Measurements from ENCODE around the gene SPATA31A3.
"Not testable (repeated sequence)": the region's sequence is repeated elsewhere in the genome, so short reads cannot be mapped to it uniquely, and the experiment has no call there.

Gene SPATA31A3

DNA sequence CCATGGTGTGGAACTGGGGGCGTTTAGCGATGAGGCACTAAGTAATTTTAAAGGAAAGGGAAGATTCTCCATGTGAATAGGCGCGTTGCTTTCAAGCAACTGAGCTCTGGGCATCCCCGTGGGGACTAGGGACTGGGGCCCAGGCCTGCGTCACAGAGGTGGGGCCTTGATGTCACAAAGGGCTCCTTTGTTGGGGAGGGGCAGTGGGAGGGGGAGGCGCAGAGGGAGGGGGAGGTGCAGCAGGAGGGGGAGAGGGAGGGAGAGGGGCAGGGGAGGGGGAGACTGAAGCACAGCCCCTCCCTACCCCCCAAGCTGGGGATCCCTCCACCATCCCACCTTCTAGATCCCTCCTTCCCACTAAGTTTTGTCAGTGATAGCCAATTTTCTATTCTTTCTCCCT lies at the start of gene SPATA31A3:
Gene SPATA31A3, minus strand, starts transcription at position 101 of the 400 bp plus-strand sequence. Its CDS starts 29 bp downstream, at position 72.
- DNase-seq = not testable (repeated sequence)

DNA sequence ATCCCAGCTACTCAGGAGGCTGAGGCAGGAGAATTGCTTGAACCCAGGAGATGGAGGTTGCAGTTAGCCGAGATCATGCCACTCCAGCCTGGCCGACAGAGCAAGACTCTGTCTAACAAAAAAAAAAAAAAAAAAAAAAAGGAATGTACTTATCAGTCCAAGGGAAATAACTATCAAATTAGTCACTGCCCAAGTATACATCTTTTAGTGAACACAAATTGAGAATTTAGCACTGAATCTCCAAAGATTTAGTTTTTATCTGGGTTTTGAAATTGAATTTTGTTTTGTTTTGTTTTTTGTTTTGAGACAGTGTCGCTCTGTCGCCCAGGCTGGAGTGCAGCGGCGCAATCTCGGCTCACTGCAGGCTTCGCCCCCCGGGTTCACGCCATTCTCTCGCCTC lies 39.8 kb downstream of the SPATA31A3 start:
- DNase-seq = not testable (repeated sequence)

DNA sequence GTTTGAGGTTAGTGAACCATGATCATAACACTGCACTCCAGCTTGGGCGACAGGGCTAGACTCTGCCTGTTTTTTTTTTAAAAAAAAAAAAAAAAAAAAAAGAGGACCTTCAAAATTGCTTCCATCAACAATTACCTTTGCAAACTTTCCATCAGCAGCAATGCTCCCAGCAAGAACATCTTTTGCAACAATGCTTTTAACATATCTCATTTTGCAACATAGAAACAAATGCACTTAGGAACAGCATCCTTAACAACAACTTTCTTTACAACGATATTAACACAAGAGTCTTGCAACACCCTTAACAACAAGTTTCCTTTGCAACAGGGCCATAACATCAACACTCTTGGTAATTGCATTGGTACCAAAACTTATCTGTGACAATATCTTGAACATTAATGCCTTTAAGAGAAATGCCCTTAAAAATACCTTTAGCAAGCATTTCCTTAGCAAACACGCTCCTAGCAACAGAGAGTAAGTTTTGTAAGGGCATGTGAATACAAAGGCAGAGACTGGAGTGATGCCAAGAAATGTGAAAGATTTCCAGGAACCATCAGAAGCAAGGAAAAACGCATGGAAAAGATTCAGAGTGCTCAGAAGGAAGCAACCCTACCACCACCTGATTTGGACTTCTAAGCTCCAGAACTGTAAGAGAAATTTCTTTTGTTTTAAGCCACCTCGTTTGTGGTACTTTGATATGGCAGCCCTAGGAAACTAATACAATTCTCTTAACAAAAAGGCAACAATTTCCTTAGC lies 49.8 kb downstream of the SPATA31A3 start:
- DNase-seq = not testable (repeated sequence)

DNA sequence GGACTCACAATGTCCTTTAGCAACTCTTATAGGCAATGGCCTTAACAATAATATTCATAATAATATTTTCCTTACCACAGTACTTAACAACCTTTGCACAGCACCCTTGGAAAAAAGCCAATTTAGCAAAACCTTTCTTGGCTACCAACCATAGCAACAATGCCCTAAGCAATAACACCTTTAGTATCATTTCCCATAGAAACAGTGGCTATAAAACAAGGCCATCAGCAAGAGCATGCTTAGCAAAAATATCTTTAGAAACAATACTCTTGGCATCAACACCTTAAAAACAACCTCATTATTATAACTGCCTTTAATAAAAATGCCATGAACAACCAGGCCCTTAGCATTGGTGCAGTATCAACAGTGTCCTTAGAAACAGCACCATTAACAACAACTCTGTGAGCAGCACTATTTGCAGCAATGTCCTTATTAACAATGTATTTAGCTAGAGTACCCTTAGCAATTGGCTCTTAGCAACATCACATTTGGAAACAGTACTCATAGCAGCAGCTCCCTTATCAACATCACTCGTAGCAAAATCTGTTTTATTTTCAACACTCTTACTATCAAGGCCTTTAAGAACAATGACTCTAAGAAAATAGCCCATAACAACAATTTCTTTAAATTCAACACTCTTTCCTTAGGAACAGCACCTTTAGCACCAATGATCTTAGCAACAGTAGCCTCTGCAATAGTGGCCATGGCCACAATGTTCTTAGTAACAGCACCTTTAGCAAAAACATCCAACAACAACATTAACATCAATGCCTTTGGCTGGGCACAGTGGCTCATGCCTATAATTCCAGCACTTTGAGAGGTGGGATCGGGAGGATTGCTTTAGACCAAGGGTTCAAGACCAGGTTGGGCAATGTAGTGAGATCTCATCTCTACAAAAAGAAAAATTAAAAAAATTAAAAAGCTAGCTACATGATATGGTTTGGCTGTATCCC lies 52.2 kb downstream of the SPATA31A3 start:
- DNase-seq = not testable (repeated sequence)

DNA sequence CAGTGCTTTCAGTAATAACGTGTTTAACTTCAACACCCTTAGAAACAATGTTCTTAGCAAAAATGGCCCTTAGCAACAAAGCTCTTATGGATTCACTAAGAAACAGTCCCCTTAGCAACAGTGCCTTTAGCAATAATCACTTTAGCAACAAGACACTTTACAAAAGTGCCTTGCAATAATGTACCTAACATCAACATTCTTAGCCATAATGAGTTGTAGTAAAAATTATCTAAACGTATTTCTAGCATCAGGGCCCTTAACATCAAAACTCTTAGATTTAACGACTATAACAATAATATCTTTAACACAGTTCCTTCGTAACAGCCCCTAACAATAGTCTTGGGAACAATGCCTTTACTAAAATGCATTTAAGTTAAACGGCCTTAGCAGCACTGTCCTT lies 54.0 kb downstream of the SPATA31A3 start:
- DNase-seq = not testable (repeated sequence)

DNA sequence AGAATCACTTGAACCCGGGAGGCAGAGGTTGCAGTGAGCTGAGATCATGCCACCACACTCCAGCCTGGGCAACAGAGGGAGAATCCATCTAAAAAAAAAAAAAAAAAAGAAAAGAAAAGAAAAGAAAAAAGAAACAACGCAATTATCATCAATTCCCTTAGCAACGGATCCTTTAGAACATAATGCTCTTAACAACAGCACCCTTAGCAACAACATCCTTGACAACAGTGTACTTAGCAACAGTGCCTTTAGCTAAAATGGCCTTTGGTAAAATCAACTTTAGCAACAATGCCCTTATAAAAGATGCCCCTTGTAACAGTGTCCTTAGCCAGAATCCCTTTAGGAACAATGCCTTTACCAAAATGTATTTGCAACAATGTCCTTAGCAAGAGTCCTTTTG lies 54.7 kb downstream of the SPATA31A3 start:
- DNase-seq = not testable (repeated sequence)

Measured in DMS79 (cell line).